Activated naive CD8-positive, alpha-beta T cell treated with anti-CD3 and anti-CD28 coated beads, Interleukin-2, amount 50 U/mL, for 24 hours (primary cell): ENCODE data around the gene SLCO2B1.

ENCODE experiments used
- ATAC-seq: fragments of 150-1000 bp; cut with Tn5 transposase; one replicate; pipeline ENCODE4 v1.10.0; 2021
- DNase-seq: peaks from one replicate; pipeline ENCODE4 v3.0.0; 2021
- H3K27ac Mint-ChIP-seq: one replicate; pipeline ENCODE4 v1.8.0; 2021; ENCODE audit warnings: mild to moderate bottlenecking, mixed read lengths
- H3K27me3 Mint-ChIP-seq: one replicate; pipeline ENCODE4 v1.8.0; 2021; ENCODE audit warnings: mixed read lengths
- H3K36me3 Mint-ChIP-seq: one replicate; pipeline ENCODE4 v1.8.0; 2021; ENCODE audit warnings: low read depth, mixed read lengths
- H3K4me1 Mint-ChIP-seq: one replicate; pipeline ENCODE4 v1.8.0; 2021; ENCODE audit warnings: mixed read lengths
- H3K4me3 Mint-ChIP-seq: one replicate; pipeline ENCODE4 v1.8.0; 2021; ENCODE audit warnings: mild to moderate bottlenecking, moderate library complexity, mixed read lengths
- H3K9me3 Mint-ChIP-seq: one replicate; pipeline ENCODE4 v1.8.0; 2021; ENCODE audit warnings: mixed read lengths

SLCO2B1 gene

GRCh38 chr11:75189108-75189507 lies 38.2 kb downstream of the SLCO2B1 start:
- DNase-seq (no peak), ATAC-seq (no peak)
- H3K4me3 Mint-ChIP-seq: no peak overlapping the region
- no peak overlapping the region for H3K27ac Mint-ChIP-seq
- no peaks in the 10 kb centered on the region for H3K36me3 Mint-ChIP-seq
- H3K27me3 Mint-ChIP-seq: peaks cover under 1% of the 10 kb centered on the region
- no peaks in the 10 kb centered on the region for H3K9me3 Mint-ChIP-seq
- H3K4me1 Mint-ChIP-seq: no peaks in the 10 kb centered on the region

GRCh38 chr11:75189911-75190310 lies 39.0 kb downstream of the SLCO2B1 start:
- ATAC-seq: no peak
- Mint-ChIP-seq H3K9me3 (no peaks in the 10 kb centered on the region), H3K36me3 (no peaks in the 10 kb centered on the region), H3K27ac (no peak overlapping the region), H3K27me3 (no peaks in the 10 kb centered on the region), H3K4me1 (no peaks in the 10 kb centered on the region), H3K4me3 (no peak overlapping the region)
- no peak for DNase-seq

- ATAC-seq (no peak), DNase-seq (no peak)
- no peak overlapping the region for H3K4me3 Mint-ChIP-seq
- H3K27me3 Mint-ChIP-seq: no peaks in the 10 kb centered on the region
- H3K4me1 Mint-ChIP-seq: no peaks in the 10 kb centered on the region
- no peaks in the 10 kb centered on the region for H3K9me3 Mint-ChIP-seq
- H3K36me3 Mint-ChIP-seq: no peaks in the 10 kb centered on the region
- no peak overlapping the region for H3K27ac Mint-ChIP-seq
Observed at GRCh38 chr11:75190652-75191329, 39.9 kb downstream of the SLCO2B1 start.

GRCh38 chr11:75191330-75191717 lies 40.4 kb downstream of the SLCO2B1 start:
- H3K4me3 Mint-ChIP-seq: no peak overlapping the region
- H3K4me1 Mint-ChIP-seq: no peaks in the 10 kb centered on the region
- DNase-seq: no peak
- H3K9me3 Mint-ChIP-seq: no peaks in the 10 kb centered on the region
- H3K27ac Mint-ChIP-seq: no peak overlapping the region
- no peak for ATAC-seq
- H3K36me3 Mint-ChIP-seq: no peaks in the 10 kb centered on the region
- peaks cover 2% of the 10 kb centered on the region for H3K27me3 Mint-ChIP-seq

GRCh38 chr11:75193271-75193670 lies 42.4 kb downstream of the SLCO2B1 start:
- no peak overlapping the region for H3K4me3 Mint-ChIP-seq
- H3K36me3 Mint-ChIP-seq: no peaks in the 10 kb centered on the region
- ATAC-seq (no peak), DNase-seq (no peak)
- H3K27me3 Mint-ChIP-seq: peaks cover 5% of the 10 kb centered on the region
- no peaks in the 10 kb centered on the region for H3K4me1 Mint-ChIP-seq
- no peak overlapping the region for H3K27ac Mint-ChIP-seq
- no peaks in the 10 kb centered on the region for H3K9me3 Mint-ChIP-seq

- Mint-ChIP-seq H3K36me3 (no peaks in the 10 kb centered on the region), H3K9me3 (no peaks in the 10 kb centered on the region), H3K27ac (no peak overlapping the region), H3K4me1 (no peaks in the 10 kb centered on the region), H3K4me3 (no peak overlapping the region), H3K27me3 (peaks cover 5% of the 10 kb centered on the region)
- ATAC-seq: no peak
- DNase-seq: no peak
Observed at GRCh38 chr11:75193711-75194110, 42.8 kb downstream of the SLCO2B1 start.

GRCh38 chr11:75194147-75194546 lies 43.2 kb downstream of the SLCO2B1 start:
- Mint-ChIP-seq H3K4me1 (no peaks in the 10 kb centered on the region), H3K27ac (no peak overlapping the region), H3K36me3 (no peaks in the 10 kb centered on the region), H3K4me3 (no peak overlapping the region), H3K27me3 (peaks cover 5% of the 10 kb centered on the region), H3K9me3 (no peaks in the 10 kb centered on the region)
- no peak for DNase-seq
- no peak for ATAC-seq

- no peak overlapping the region for H3K4me3 Mint-ChIP-seq
- peaks cover 5% of the 10 kb centered on the region for H3K27me3 Mint-ChIP-seq
- no peaks in the 10 kb centered on the region for H3K4me1 Mint-ChIP-seq
- H3K36me3 Mint-ChIP-seq: no peaks in the 10 kb centered on the region
- no peak for ATAC-seq
- no peak for DNase-seq
- no peaks in the 10 kb centered on the region for H3K9me3 Mint-ChIP-seq
- no peak overlapping the region for H3K27ac Mint-ChIP-seq
Observed at GRCh38 chr11:75195167-75195962, 44.5 kb downstream of the SLCO2B1 start.

- Mint-ChIP-seq H3K36me3 (no peaks in the 10 kb centered on the region), H3K4me1 (no peaks in the 10 kb centered on the region), H3K27me3 (peaks cover 5% of the 10 kb centered on the region), H3K4me3 (no peak overlapping the region), H3K27ac (no peak overlapping the region), H3K9me3 (no peaks in the 10 kb centered on the region)
- ATAC-seq (no peak), DNase-seq (no peak)
Observed at GRCh38 chr11:75196426-75196825, 45.5 kb downstream of the SLCO2B1 start.

- H3K4me3 Mint-ChIP-seq: no peak overlapping the region
- no peaks in the 10 kb centered on the region for H3K9me3 Mint-ChIP-seq
- H3K4me1 Mint-ChIP-seq: no peaks in the 10 kb centered on the region
- no peak overlapping the region for H3K27ac Mint-ChIP-seq
- H3K36me3 Mint-ChIP-seq: no peaks in the 10 kb centered on the region
- ATAC-seq (no peak), DNase-seq (no peak)
- H3K27me3 Mint-ChIP-seq: peaks cover 5% of the 10 kb centered on the region
Observed at GRCh38 chr11:75197512-75198277, 46.8 kb downstream of the SLCO2B1 start.

GRCh38 chr11:75198278-75198973 lies 47.5 kb downstream of the SLCO2B1 start:
- no peak for ATAC-seq
- no peak overlapping the region for H3K4me3 Mint-ChIP-seq
- no peak overlapping the region for H3K27ac Mint-ChIP-seq
- H3K27me3 Mint-ChIP-seq: peaks cover 5% of the 10 kb centered on the region
- no peak for DNase-seq
- H3K4me1 Mint-ChIP-seq: no peaks in the 10 kb centered on the region
- no peaks in the 10 kb centered on the region for H3K36me3 Mint-ChIP-seq
- H3K9me3 Mint-ChIP-seq: no peaks in the 10 kb centered on the region

- Mint-ChIP-seq H3K4me1 (no peaks in the 10 kb centered on the region), H3K36me3 (no peaks in the 10 kb centered on the region), H3K27me3 (peaks cover 5% of the 10 kb centered on the region), H3K4me3 (no peak overlapping the region), H3K27ac (no peak overlapping the region), H3K9me3 (no peaks in the 10 kb centered on the region)
- DNase-seq (no peak), ATAC-seq (no peak)
Observed at GRCh38 chr11:75199412-75199955, 48.6 kb downstream of the SLCO2B1 start.

GRCh38 chr11:75200051-75200450 lies 49.1 kb downstream of the SLCO2B1 start:
- Mint-ChIP-seq H3K4me1 (no peaks in the 10 kb centered on the region), H3K27me3 (peaks cover 5% of the 10 kb centered on the region), H3K27ac (no peak overlapping the region), H3K4me3 (no peak overlapping the region), H3K36me3 (no peaks in the 10 kb centered on the region), H3K9me3 (no peaks in the 10 kb centered on the region)
- ATAC-seq (no peak), DNase-seq (no peak)

GRCh38 chr11:75200531-75200930 lies 49.6 kb downstream of the SLCO2B1 start:
- DNase-seq (no peak), ATAC-seq (no peak)
- peaks cover 5% of the 10 kb centered on the region for H3K27me3 Mint-ChIP-seq
- H3K4me3 Mint-ChIP-seq: no peak overlapping the region
- H3K9me3 Mint-ChIP-seq: no peaks in the 10 kb centered on the region
- H3K36me3 Mint-ChIP-seq: no peaks in the 10 kb centered on the region
- H3K27ac Mint-ChIP-seq: no peak overlapping the region
- H3K4me1 Mint-ChIP-seq: no peaks in the 10 kb centered on the region
